NCI-H524 (cell line): Measurements from ENCODE around the gene STX1B.
A peak's percentile ranks its signal among the peaks of the same experiment; 100 is the strongest.
"Not testable (repeated sequence)": the region's sequence is repeated elsewhere in the genome, so short reads cannot be mapped to it uniquely, and the experiment has no call there.

Source experiments
- DNase-seq, 2 experiments: peaks; one replicate each; lab custom pipeline; 2025; lab: John Stamatoyannopoulos, UW

STX1B gene

DNA sequence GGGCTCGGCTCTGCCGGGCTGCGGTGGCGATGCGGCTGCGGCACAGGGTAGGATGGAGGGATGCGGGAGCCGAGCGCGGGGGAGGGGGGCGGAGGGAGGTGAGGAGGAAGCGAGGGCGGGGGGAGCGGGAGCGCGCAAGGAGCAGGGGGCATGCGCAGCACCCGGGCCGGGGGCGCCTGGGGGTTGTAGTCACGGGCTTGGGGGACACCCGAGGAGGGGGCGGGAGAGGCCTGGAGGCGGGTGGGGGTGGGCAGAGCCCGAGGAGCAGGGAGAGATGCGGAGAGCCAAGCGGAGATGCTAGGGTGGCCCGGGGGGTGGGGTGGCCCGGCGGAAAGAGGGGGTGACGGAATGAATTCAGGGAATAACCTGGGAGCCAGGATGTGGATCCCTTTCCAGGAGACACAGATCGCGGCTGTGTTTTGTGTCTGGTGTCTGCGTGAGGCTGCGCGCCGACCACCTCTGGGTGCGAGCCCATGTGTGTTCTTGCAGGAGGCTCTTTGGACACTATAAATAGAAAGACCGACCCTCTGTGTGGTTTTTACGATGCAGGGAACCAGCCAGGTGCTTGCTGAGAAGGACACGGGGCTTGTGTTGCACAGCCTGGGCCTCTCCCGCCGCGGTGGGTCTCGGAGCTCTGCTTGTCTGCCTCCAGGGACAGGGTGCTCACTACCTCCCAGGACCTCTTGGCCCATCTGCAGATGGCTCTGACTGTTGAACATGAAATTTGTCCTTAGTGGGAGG, at the start of gene STX1B:
STX1B (minus strand) TSS at position 54 of the 741 bp plus-strand sequence. CDS start 242 bp downstream, outside the sequence.
- peak; percentile 68 to 86 for DNase-seq

- no peak for DNase-seq
Observed at GRCh38 chr16:31055613-31056012, 45.2 kb upstream of the STX1B start.

DNA sequence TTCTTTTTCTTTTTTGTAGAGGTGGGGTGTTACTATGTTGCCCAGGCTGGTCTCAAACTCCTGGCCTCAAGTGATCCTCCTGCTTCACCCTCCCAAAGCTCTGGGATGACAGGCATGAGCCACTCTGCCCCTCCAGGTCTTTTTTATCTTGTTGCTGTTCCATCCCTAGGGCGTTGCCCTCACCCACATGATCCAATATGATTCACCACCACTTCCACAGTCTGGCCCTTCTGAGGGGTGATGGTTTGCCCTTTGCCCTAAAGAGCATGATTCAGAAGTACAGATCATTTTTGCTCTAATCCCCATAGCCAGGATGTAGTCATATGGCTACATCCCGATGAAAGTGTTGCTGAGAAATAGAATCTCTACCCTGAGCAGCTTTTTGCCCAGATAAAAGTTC, 41.7 kb upstream of the STX1B start:
- DNase-seq: no peak

DNA sequence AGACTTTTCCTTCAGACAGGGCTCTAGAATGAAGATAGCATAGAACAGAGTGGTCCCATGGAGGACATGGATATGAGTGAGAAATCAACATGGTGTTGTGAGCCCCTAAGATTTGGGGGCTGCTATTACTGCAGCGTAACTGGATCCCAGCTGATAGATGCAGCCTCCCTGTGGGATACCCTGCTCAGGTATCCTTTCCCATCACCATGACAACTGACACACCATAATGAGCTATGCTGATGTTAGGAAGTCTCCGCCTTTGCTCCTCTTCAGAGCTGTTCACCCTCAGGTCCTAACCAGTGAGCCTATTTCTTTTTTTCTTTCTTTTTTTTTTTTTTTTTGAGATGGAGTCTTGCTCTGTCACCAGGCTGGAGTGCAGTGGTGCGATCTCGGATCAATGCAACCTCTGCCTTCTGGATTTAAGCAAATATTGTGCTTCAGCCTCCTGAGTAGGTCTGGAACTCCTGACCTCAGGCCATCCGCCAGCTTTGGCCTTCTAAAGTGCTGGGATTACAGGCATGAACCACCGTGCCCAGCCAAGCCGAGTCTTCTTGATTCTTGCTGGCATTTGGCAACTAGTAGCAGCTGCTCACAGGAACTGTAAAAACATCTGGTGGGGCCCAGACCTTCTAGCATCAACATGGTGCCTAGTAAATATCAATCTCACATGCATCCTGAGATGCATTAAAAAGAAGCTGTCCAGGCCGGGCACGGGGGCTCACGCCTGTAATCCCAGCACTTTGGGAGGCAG, 40.0 kb upstream of the STX1B start:
- DNase-seq: peak; percentile 6 to 12

DNA sequence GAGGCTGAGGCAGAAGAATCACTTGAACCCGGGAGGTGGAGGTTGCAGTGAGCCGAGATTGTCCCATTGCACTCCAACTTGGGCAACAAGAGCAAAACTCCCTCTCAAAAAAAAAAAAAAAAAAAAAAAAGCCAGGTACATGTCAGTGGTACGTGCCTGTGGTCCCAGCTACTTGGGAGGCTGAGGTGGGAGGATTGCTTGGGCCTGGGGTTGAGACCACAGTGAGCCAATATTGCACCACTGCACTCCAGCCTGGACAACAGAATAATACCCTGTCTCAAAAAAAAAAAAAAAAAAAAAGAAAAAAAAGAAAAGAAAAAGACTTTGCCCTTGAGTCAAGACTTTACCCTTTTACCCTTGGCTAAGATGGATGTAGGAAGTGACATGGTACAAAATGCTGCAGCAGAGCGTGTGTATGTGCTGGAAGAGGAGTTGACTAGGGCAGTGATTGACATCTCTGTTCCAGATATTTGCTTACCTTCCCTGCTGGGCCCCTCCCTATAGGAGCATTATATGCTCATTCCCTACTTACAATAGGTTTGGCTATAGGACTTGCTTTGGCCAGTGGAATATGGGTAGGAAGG, 33.6 kb upstream of the STX1B start:
- no peak for DNase-seq

- no peak for DNase-seq
Observed at GRCh38 chr16:31043352-31043751, 32.9 kb upstream of the STX1B start.

- DNase-seq: no peak
Observed at GRCh38 chr16:31042866-31043265, 32.4 kb upstream of the STX1B start.

DNA sequence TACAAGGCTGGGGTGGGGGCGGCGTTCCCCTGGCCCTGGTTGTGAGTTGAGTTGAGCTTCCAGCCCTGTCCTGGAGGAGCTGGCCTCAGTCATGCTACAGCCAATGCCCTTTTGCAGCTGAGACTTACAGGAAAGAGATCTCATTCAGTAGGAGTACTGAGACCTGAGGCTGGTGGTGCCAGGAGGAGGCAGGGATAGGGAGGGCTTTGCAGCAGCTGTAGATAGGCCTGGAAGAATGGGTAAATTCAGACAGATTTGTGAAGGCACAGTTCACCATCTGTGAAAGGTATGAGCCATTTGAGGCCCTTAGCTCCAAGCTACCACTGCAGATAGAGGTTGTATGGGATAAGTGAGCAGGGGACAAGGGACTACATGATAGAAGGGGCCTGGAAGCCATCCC, 28.6 kb upstream of the STX1B start:
- DNase-seq: no peak

- no peak for DNase-seq
Observed at GRCh38 chr16:31036691-31037090, 26.3 kb upstream of the STX1B start.

DNA sequence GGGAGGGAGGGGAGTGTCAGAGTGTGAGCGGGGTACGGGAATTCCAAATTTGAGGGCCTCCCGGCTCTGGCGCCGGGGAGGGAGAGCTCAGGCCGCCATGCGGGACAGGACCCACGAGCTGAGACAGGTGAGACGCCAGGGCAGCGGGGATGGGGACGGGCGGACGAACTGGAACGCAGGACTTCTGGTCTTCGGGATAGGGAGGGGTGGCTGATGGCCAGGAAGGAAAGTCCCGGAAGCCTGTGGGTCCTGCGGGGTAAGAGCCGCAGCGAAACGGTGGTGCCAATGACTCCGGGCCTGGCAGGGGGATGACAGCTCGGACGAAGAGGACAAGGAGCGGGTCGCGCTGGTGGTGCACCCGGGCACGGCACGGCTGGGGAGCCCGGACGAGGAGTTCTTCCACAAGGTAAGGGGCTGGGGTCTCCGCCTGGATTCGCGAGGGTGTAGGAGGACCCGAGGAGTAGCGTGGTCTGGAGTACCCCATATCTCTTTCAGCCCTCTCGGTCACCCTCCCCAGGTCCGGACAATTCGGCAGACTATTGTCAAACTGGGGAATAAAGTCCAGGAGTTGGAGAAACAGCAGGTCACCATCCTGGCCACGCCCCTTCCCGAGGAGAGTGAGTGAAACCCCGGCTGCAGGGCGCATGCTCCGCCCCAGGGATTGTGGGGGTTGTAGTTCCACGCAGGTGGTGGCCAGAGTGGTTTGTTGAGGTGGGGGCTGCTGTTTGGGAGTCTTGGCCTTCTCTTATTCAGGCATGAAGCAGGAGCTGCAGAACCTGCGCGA, 23.5 kb upstream of the STX1B start:
- peak; percentile 53 to 74 for DNase-seq

GRCh38 chr16:31032736-31033708, 22.6 kb upstream of the STX1B start, which contains the start of gene STX4:
Gene STX4, plus strand, starts transcription at chr16:31033558. Its CDS starts 248 bp downstream, at chr16:31033806.
- DNase-seq: peak; percentile 93 to 95

GRCh38 chr16:31031276-31031675, 20.8 kb upstream of the STX1B start:
- no peak for DNase-seq

DNA sequence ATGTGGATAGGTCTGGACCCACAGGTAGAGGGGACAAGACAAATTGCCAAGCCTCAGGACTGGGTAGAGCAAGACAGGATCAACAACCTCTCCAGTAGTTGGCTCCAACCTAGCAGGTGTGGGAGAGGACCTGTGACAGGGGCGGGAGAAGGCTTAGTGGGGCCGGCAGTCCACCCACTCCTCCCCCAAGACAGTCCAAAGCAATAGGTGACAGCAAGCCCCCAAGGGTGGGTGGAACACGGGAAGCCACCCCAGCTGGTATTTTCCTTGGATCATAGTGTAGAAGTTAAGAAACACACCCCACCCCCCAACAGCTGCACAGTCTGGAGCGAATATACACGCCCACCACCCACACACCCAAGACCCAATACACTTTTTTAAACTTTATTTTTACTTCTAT, 18.8 kb upstream of the STX1B start:
- no peak for DNase-seq

- DNase-seq: no peak
Observed at GRCh38 chr16:31025339-31025738, 14.9 kb upstream of the STX1B start.

GRCh38 chr16:31023627-31024226, 13.3 kb upstream of the STX1B start:
- DNase-seq: no peak

DNA sequence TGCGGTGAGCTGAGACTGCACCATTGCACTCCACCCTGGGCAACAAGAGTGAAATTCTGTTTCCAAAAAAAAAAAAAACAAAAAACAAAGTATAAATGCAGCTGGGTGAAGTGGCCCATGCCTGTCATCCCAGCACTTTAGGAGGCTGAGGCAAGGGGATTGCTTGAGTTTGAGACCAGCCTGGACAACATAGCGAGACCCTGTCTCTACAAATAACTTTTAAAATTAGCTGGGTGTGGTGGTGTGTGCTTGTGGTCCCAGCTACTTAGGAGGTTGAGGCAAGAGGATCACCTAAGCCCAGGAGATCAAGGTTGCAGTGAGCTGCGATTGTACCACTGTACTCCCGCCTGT, 12.8 kb upstream of the STX1B start:
- DNase-seq: no peak

DNA sequence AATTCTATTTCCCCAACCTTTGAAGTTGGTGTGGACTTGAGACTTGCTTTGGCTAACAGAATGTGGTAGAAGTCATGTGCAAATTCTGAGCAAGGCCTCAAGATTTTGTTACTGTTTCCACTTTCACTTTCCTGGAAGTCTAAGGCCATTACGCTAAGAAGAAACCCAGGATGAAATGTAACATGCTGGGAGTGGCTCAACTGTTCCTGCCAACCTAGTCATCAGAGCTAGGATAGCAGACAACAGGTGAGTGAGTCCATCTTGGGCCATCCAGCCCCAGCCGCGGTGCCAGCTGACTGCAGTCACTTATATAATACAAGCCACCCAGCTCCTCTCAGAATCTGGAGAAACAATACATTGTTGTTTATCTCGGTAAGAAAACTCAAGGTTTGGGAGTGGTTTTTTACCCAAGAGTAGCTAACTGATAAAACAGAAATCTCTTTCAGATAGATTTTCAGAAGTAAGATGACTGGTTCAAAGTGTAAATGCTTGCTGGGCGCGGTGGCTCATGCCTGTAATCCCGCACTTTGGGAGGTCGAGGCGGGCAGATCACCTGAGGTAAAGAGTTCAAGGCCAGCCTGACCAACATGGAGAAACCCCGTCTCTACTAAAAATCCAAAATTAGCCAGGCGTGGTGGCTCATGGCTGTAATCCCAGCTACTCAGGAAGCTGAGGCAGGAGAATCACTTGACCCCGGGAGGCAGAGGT, 12.3 kb upstream of the STX1B start:
- DNase-seq: no peak

DNA sequence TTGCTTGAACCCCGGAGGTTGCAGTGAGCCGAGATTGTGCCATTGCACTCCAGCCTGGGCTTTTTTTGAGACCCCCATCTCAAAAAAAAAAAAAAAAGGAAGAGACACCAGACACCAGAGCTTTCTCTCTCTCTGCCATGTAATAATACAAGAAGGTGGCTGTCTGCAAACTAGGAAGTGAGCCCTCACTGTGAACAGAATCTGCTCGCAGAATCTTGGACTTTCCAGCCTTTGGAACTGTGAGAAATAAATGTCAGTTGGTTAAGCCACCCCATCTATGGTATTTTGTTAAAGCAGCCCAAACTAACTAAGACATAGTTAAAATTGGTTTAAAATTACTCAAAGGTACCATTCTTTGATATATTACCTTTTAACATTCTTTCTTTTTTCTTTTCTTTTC, 10.1 kb upstream of the STX1B start:
- DNase-seq: no peak

- DNase-seq: not testable (repeated sequence)
Observed at GRCh38 chr16:31017756-31018155, 7.3 kb upstream of the STX1B start.

DNA sequence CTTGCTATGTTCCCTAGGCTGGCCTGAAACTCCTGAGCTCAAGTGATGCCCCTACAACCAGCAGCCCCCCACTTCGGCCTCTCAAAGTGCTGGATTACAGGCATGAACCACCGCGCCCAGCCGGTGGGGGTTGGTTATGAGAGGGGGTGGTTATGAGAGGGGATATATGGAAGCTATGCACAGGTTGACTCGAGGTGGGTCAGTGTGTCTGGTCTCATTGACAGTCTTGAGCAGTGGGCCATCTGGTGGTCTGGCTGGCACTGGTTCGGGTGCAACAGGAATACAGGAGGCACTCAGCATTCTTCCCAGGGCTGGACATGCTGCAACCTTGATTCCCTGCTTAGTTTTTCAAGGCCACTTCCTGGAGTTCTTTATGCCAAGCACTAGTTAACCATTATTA, 5.6 kb upstream of the STX1B start:
- DNase-seq: peak; percentile 25 to 59
